Mammary epithelial cell (primary cell): ENCODE measurements around the gene NXPH2.
"Not testable (repeated sequence)": the region's sequence is repeated elsewhere in the genome, so short reads cannot be mapped to it uniquely, and the experiment has no call there.

Experiments used
- CTCF ChIP-seq, 2 donors: IDR thresholded peaks in 1 of 2; conservative IDR thresholded peaks in 1 of 2; 2 replicates each; pipeline ENCODE4 v1.5.1; 2011 to 2012; ENCODE audit warnings: inconsistent platforms in 2 of 2, low read length in 2 of 2, mild to moderate bottlenecking in 2 of 2, control low read depth in 1 of 2, low read depth in 1 of 2; ENCODE audit not compliant: insufficient read depth in 1 of 2; ENCODE audit errors: extremely low read depth in 1 of 2
- EZH2 ChIP-seq: IDR thresholded peaks from 2 replicates; pipeline ENCODE4 v1.6.1; 2012; ENCODE audit warnings: low read length, inconsistent platforms, borderline replicate concordance

GRCh38 chr2:138737009-138737554 lies 43.1 kb downstream of the NXPH2 start:
- not testable (repeated sequence) for TF ChIP-seq CTCF (conservative IDR thresholded peaks at IDR 0.05 in 1 of 2, IDR thresholded peaks at IDR 0.05 in 1 of 2; ENCODE audit: extremely low read depth in 1 of 2, insufficient read depth in 1 of 2, low read depth in 1 of 2, low read length in 2 of 2); EZH2
